Stimulated activated effector memory CD8-positive, alpha-beta T cell treated with anti-CD3 and anti-CD28 coated beads, Interleukin-12 subunit alpha, Interleukin-12 subunit beta, amount 100 ng/mL, for 72 hours (primary cell): Measurements from ENCODE around the gene FGFBP3.

Source experiments
- ATAC-seq: fragments of 150-1000 bp; cut with Tn5 transposase; 2 replicates; pipeline ENCODE4 v1.10.0; 2021
- DNase-seq, 2 donors: peaks; one replicate each; pipeline ENCODE4 v3.0.0; 2021 to 2022; ENCODE audit warnings: low spot score in 2 of 2
- H3K27ac Mint-ChIP-seq: one replicate; pipeline ENCODE4 v1.8.0; 2022; ENCODE audit warnings: mild to moderate bottlenecking, mixed read lengths
- H3K36me3 Mint-ChIP-seq: one replicate; pipeline ENCODE4 v1.8.0; 2022; ENCODE audit warnings: mild to moderate bottlenecking, mixed read lengths
- H3K4me1 Mint-ChIP-seq: one replicate; pipeline ENCODE4 v1.8.0; 2022; ENCODE audit warnings: mixed read lengths
- H3K4me3 Mint-ChIP-seq: one replicate; pipeline ENCODE4 v1.8.0; 2022; ENCODE audit warnings: mild to moderate bottlenecking, mixed read lengths
- H3K9me3 Mint-ChIP-seq: one replicate; pipeline ENCODE4 v1.8.0; 2022; ENCODE audit warnings: mixed read lengths

FGFBP3 gene

DNA sequence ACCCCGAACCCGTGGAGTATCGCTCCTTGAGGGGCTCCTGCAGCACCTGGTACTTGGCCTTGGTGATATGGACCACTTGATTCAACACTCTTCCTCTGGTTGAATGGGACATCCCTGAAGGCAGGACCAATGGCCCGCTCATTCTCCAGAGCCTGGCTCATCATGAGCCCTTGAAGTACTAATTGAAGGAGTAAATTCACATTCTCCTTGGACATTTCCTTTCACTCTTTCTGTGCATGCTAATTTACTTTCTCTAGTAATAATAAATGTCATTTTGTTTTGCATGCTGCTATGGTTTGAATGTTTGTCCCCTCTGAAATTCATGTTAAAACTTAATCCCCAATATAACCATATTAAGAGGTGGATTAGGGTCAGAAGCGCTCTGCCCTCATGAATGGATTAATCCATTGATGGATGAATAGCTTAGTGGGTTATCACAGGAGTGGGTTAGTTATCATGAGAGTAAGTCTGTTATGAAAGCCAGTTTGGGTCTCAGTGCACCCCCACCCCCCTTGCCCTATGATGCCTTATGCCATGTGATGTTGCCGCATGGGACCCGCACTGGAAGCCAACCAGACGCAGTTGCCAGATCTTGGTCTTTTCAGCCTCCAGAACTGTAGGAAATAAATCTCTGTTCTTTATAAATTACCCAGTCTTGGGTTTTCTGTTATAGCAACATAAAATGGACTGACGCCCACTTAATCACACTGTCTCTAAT is 23.8 kb downstream of the FGFBP3 start:
- ATAC-seq = no peak
- Mint-ChIP-seq H3K9me3 (peaks cover 4% of the 10 kb centered on the region), H3K36me3 (no peaks in the 10 kb centered on the region), H3K4me3 (no peak overlapping the region), H3K27ac (no peak overlapping the region), H3K4me1 (peaks cover 11% of the 10 kb centered on the region)
- peak in 1 of 2 donors; percentile 39 for DNase-seq

DNA sequence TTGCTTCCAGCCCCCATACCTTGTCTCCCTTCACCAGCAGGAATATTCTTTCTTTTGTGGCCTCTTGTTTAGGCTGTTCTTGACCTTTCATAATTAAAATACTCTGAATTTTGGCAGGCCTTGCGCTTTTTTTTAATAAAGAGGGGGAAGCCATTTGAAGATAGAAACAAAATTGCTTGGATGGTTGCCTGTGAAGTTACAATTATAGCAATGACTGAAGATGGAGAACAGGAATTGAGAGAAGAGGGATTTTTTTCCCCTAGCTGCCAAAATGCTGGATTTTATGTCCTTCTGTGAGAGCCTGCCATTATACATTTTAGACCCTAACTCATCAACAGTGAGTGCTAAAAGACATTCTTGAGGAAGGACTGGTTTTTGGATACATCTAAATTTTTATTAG is 24.8 kb downstream of the FGFBP3 start:
- Mint-ChIP-seq H3K36me3 (no peaks in the 10 kb centered on the region), H3K4me1 (peaks cover 11% of the 10 kb centered on the region), H3K9me3 (peaks cover 4% of the 10 kb centered on the region), H3K4me3 (no peak overlapping the region), H3K27ac (no peak overlapping the region)
- DNase-seq = no peak
- ATAC-seq = no peak

DNA sequence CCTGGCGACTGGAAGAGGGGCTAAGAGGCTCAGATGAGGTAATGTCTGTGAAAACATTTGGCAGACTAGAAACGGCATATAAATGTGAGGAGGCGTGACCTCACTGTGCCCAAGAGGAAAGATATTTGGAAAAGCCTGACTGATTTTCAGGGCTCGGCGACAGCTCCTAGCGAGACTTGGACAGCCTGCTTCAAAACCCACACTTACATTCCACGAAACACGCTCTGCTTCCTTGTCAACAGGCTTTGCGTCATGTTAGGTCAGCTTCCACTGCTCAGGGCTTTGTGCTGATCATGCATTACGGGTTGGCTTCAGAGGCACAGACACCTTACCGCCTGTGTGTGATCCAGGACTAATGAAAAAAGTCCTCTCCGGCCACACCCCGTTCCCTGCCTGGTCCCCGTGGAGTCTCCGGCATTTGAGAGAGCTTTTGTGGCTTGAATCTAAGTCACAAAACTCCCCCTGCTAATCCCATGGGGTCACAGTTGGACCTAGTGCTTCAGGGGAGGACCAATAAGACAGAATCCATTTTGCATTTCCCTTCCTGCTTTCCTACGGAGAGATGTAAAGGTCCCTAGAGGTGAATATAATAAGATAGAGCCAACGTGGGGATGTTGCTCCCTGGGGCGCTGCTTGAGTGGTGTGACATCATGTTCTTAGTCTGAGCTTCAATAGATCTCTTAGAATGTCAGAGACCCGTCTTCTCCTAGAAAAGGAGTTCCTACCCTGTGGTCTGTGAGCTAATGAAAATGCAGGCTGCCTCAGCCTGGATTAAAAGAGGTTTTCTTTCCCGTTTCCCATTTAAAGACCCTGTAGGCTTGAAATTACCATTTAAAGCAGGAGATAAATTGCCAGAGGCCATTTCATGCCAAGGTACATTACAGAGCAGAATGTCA is 25.5 kb downstream of the FGFBP3 start:
- peaks cover 4% of the 10 kb centered on the region for H3K9me3 Mint-ChIP-seq
- ATAC-seq (no peak), DNase-seq (no peak)
- no peak overlapping the region for H3K4me3 Mint-ChIP-seq
- H3K27ac Mint-ChIP-seq = no peak overlapping the region
- H3K36me3 Mint-ChIP-seq = no peaks in the 10 kb centered on the region
- peaks cover 11% of the 10 kb centered on the region for H3K4me1 Mint-ChIP-seq

DNA sequence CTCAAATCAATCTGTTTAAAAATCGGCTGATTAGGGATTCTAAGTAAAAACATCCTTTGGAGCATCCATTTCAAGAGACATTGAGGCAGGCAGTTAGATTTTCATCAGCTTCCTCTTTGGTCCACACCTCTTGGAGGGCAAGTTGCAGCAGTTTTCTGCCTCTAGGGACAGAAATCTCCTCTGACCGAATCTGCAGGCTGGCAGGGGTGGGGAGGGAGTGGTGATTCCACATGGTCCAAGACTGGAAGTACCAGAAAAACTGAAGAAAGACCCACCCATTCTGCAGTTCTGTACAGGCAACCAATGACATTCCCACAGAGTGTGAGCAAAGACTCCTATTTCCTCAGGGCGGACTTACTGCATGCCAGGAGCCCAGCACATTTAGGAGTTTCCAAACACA is 29.0 kb downstream of the FGFBP3 start:
- DNase-seq = no peak
- no peak overlapping the region for H3K27ac Mint-ChIP-seq
- no peaks in the 10 kb centered on the region for H3K4me1 Mint-ChIP-seq
- peaks cover 4% of the 10 kb centered on the region for H3K9me3 Mint-ChIP-seq
- H3K36me3 Mint-ChIP-seq = no peaks in the 10 kb centered on the region
- H3K4me3 Mint-ChIP-seq = no peak overlapping the region
- ATAC-seq = no peak

DNA sequence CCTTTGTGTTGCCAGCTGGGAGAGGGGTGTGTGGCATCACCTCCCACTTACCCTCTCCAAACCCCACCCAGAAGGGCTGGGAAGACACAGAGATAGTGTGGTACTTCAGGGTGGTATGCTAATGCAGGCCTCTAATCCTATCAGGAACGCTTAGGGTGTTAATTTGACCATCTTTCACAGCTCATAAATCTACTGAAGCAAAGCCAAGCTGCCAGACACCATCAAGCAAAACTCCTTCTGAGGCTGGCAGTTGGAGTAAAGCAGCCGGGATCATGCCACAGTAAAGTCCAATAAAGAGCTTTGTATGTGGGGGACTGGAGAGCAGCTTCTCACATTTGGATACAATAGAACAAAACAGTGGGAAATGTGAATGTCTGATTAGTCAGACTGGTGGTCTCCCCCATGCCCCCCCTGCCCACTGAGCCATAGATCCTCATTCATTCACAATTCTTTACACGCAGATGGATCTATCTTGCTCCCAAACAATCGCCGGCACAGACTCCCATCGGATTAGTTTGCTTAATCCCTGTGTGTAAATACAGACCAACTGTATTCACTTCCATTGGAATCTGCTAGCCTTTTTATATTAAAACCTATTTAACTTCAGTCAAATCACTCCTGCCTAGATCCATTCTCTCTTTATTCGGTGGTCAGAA is 29.6 kb downstream of the FGFBP3 start:
- Mint-ChIP-seq H3K4me3 (no peak overlapping the region), H3K9me3 (peaks cover 4% of the 10 kb centered on the region), H3K4me1 (no peaks in the 10 kb centered on the region), H3K27ac (no peak overlapping the region), H3K36me3 (no peaks in the 10 kb centered on the region)
- ATAC-seq (no peak), DNase-seq (no peak)

DNA sequence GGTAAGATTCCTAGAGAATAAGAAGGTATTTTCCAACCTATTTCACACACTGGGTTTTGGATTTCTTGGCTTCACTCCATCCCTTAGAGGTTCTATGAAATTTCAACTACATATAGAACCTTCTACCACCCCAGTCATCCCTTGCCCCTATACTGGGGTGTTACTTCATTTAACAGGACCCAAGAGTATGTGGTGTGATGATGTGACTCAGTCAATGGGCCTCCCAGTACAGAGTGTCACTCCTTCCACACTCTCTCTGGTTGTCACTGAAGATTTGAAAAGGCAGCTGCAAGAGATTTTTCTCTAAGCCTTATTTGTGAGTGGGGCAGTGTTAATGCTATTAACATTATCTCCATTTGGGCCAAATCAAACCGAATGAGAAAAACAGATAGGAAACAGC is 33.5 kb downstream of the FGFBP3 start:
- Mint-ChIP-seq H3K36me3 (no peaks in the 10 kb centered on the region), H3K4me1 (no peaks in the 10 kb centered on the region), H3K4me3 (no peak overlapping the region), H3K9me3 (no peaks in the 10 kb centered on the region), H3K27ac (no peak overlapping the region)
- ATAC-seq (peak; percentile 72), DNase-seq (no peak)

DNA sequence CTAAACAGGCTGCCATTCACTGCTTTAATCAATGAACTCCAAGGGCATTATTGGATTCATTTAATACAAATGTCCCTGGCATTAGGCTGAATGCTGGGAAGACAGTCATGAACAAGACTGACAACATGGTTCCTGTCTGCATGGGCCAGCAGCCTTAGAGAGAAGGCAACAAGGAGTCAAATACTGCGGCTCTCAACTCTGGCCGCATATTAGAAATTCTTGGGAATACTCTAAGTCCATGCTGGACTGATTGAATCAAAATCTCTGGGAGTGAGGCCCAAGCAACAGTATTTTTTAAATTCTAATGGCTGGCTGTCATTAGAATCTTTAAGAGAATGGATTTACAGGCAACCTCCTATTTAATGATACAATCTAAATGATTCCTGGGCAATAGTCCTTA is 34.1 kb downstream of the FGFBP3 start:
- ATAC-seq = no peak
- H3K4me3 Mint-ChIP-seq = no peak overlapping the region
- H3K9me3 Mint-ChIP-seq = no peaks in the 10 kb centered on the region
- no peak overlapping the region for H3K27ac Mint-ChIP-seq
- H3K36me3 Mint-ChIP-seq = no peaks in the 10 kb centered on the region
- DNase-seq = no peak
- H3K4me1 Mint-ChIP-seq = no peaks in the 10 kb centered on the region

DNA sequence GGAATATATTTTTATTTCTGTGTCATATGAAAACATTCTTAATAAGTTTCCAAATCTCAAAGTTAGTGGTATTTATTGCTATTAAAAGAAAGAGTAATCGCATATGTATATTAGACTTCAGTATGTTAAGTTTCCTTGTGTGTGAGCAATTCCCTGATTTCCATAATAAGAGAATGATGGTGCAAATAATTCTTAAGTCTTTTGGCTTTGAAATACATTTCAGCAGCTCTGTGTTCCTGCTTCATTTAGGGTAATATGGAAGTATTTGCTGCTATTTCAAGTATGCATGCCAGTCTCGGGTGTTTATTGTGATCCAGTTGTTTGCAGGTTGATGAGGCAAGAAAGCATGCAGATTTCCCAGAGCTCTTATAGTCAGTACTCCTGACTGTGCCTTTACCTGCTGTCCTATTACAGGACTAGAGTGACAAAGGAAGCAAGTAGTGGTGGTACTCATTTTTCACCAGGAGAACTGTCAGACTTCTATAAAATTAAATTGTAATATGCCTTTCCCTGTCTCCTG is 43.7 kb downstream of the FGFBP3 start:
- Mint-ChIP-seq H3K36me3 (peaks cover 46% of the 10 kb centered on the region), H3K4me1 (no peaks in the 10 kb centered on the region), H3K4me3 (no peak overlapping the region), H3K27ac (no peak overlapping the region), H3K9me3 (no peaks in the 10 kb centered on the region)
- ATAC-seq (no peak), DNase-seq (no peak)

DNA sequence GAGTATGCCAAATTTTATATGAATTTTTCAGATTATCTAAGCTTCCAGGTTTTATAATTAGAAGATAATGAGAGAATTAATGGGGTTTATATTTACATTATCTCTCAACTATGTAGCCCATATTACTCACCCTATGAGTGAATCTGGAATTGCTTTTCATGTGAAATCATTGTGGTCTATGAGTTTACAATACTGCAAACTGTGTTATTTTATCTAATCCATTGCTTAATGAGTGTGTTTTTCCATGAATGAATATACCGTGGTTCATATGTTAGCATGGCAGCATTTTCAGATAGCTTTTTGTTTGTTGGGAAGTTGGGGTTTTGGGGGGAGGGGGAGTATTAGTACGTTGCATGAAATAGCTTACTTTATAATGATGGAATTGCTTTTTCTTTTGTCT is 44.5 kb downstream of the FGFBP3 start:
- H3K36me3 Mint-ChIP-seq = peaks cover 54% of the 10 kb centered on the region
- peak; percentile 89 for ATAC-seq
- no peak for DNase-seq
- no peak overlapping the region for H3K4me3 Mint-ChIP-seq
- H3K27ac Mint-ChIP-seq = no peak overlapping the region
- H3K9me3 Mint-ChIP-seq = no peaks in the 10 kb centered on the region
- H3K4me1 Mint-ChIP-seq = no peaks in the 10 kb centered on the region

DNA sequence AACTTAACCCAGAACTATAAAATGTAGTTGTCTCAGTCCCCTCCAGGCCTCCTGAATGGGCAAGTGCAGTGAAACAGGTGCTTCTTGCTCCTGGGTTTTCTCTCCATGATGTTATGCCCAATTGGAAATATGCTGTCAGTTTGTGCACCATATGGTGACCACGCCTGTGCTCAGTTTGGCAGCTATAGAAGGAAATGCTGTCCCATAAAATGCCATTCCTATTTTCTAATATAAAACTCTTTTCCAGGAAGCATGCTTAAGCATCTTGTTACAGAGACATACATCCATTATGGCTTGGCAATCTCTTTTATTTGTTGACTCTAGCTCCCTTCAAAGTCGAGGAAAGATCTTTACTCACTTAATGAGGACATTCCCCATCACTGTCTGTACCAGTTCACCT is 45.2 kb downstream of the FGFBP3 start:
- Mint-ChIP-seq H3K4me1 (no peaks in the 10 kb centered on the region), H3K36me3 (peaks cover 61% of the 10 kb centered on the region), H3K9me3 (no peaks in the 10 kb centered on the region), H3K4me3 (no peak overlapping the region), H3K27ac (no peak overlapping the region)
- ATAC-seq (no peak), DNase-seq (no peak)

DNA sequence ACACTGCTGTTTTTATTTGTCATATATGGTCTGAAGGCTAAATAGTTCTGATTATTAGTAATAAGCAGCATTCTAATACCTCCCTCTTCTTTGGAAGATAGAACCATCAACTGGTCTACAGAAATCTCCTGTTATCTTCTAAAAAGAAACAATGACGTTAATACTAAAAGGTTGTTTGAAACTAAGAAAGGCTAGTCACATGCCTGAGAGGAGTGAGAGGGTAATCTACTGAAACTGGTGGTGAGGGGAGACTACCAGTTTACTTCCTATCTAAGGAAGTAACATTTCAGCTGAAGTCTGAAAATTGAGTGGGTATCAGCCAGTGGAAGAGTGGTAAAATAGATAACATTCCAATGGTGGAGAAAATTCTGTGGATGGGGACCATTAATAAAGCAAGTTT is 48.4 kb downstream of the FGFBP3 start:
- Mint-ChIP-seq H3K27ac (no peak overlapping the region), H3K36me3 (peaks cover 93% of the 10 kb centered on the region), H3K4me1 (no peaks in the 10 kb centered on the region), H3K4me3 (no peak overlapping the region), H3K9me3 (no peaks in the 10 kb centered on the region)
- no peak for ATAC-seq
- DNase-seq = no peak

DNA sequence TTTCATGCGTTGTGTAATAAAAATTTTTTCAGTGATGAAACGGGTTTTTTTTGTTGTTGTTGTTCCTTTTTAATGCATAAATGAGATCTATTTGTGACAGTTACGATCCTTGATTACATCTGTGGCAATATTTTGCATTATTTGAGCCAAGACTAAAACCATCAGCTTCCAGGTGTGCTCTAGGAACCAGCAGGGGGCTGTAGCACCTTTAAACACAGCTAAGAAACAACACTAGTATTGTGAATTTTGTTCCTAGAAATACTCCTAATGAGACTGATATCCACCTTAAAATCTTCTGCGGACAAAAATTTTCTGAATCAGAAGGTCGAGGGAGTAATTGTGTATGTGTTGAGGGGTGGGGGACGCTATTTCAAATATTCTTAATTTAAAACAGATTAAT is 52.6 kb downstream of the FGFBP3 start:
- DNase-seq (no peak), ATAC-seq (no peak)
- Mint-ChIP-seq H3K36me3 (peaks cover 100% of the 10 kb centered on the region), H3K27ac (no peak overlapping the region), H3K9me3 (no peaks in the 10 kb centered on the region), H3K4me1 (no peaks in the 10 kb centered on the region), H3K4me3 (no peak overlapping the region)
